IPS DF 6.9 (cell line): ENCODE measurements around the gene KMT2D.

ENCODE experiments used
- DNase-seq: peaks from one replicate; pipeline ENCODE4 v3.0.0-alpha.2; 2013; ENCODE audit warnings: low read depth, low spot score
- H3K27ac ChIP-seq: one replicate; pipeline ENCODE4 v1.5.1; 2013; ENCODE audit warnings: low read length, control low read depth
- H3K27me3 ChIP-seq: 2 replicates; pipeline ENCODE4 v1.6.1; 2013; ENCODE audit warnings: mild to moderate bottlenecking, low read length; ENCODE audit not compliant: control insufficient read depth, insufficient read depth
- H3K36me3 ChIP-seq: 2 replicates; pipeline ENCODE4 v1.6.1; 2013; ENCODE audit warnings: low read length; ENCODE audit not compliant: control insufficient read depth, insufficient read depth
- H3K4me1 ChIP-seq: 2 replicates; pipeline ENCODE4 v1.6.1; 2013; ENCODE audit warnings: low read length; ENCODE audit not compliant: control insufficient read depth, insufficient read depth
- H3K4me3 ChIP-seq: 2 replicates; pipeline ENCODE4 v1.5.1; 2013; ENCODE audit warnings: mild to moderate bottlenecking, low read length
- H3K9me3 ChIP-seq: 2 replicates; pipeline ENCODE4 v1.6.1; 2013; ENCODE audit warnings: low read length, inconsistent platforms; ENCODE audit not compliant: control insufficient read depth, insufficient read depth
- WGBS: extraction: QIAGEN DNeasy Blood & Tissue Kit; methylation state at CpG from one replicate; pipeline ENCODE4 v1.1.7; 2013; ENCODE audit warnings: mixed read lengths, missing lambda C conversion rate; ENCODE audit not compliant: insufficient read length, insufficient coverage; 5-methylcytosine and 5-hydroxymethylcytosine counted together

KMT2D gene

GRCh38 chr12:49032679-49033447 is 27.7 kb downstream of the KMT2D start:
- peaks cover 76% of the 10 kb centered on the region for H3K36me3 ChIP-seq
- no peak for DNase-seq
- WGBS = no CpG with 5 or more reads among the region's 3 CpGs
- no peaks in the 10 kb centered on the region for H3K9me3 ChIP-seq
- H3K4me1 ChIP-seq = no peaks in the 10 kb centered on the region
- H3K4me3 ChIP-seq = no peak overlapping the region
- H3K27me3 ChIP-seq = no peaks in the 10 kb centered on the region
- H3K27ac ChIP-seq = no peak overlapping the region

GRCh38 chr12:49032276-49032675 is 28.3 kb downstream of the KMT2D start:
- Histone ChIP-seq H3K27me3 (no peaks in the 10 kb centered on the region), H3K36me3 (peaks cover 71% of the 10 kb centered on the region), H3K4me3 (no peak overlapping the region), H3K4me1 (no peaks in the 10 kb centered on the region), H3K27ac (no peak overlapping the region), H3K9me3 (no peaks in the 10 kb centered on the region)
- no CpG with 5 or more reads among the region's 4 CpGs for WGBS
- no peak for DNase-seq

- no CpG with 5 or more reads among the region's 8 CpGs for WGBS
- Histone ChIP-seq H3K27ac (no peak overlapping the region), H3K27me3 (no peaks in the 10 kb centered on the region), H3K36me3 (peaks cover 69% of the 10 kb centered on the region), H3K9me3 (no peaks in the 10 kb centered on the region), H3K4me3 (no peak overlapping the region), H3K4me1 (no peaks in the 10 kb centered on the region)
- DNase-seq = no peak
Measured at GRCh38 chr12:49031573-49032161, 28.9 kb downstream of the KMT2D start.

GRCh38 chr12:49030714-49031572 is 29.7 kb downstream of the KMT2D start:
- H3K36me3 ChIP-seq = peaks cover 75% of the 10 kb centered on the region
- H3K27me3 ChIP-seq = no peaks in the 10 kb centered on the region
- H3K9me3 ChIP-seq = no peaks in the 10 kb centered on the region
- H3K4me1 ChIP-seq = no peaks in the 10 kb centered on the region
- H3K4me3 ChIP-seq = no peak overlapping the region
- no peak overlapping the region for H3K27ac ChIP-seq
- DNase-seq = no peak
- WGBS = no CpG with 5 or more reads among the region's 19 CpGs

GRCh38 chr12:49030119-49030518 is 30.5 kb downstream of the KMT2D start:
- Histone ChIP-seq H3K4me3 (no peak overlapping the region), H3K27me3 (no peaks in the 10 kb centered on the region), H3K27ac (no peak overlapping the region), H3K36me3 (peaks cover 74% of the 10 kb centered on the region), H3K4me1 (no peaks in the 10 kb centered on the region), H3K9me3 (no peaks in the 10 kb centered on the region)
- WGBS = no CpG with 5 or more reads among the region's 8 CpGs
- DNase-seq = no peak

- H3K27ac ChIP-seq = no peak overlapping the region
- no peaks in the 10 kb centered on the region for H3K27me3 ChIP-seq
- H3K4me3 ChIP-seq = no peak overlapping the region
- H3K4me1 ChIP-seq = no peaks in the 10 kb centered on the region
- peaks cover 69% of the 10 kb centered on the region for H3K36me3 ChIP-seq
- no peaks in the 10 kb centered on the region for H3K9me3 ChIP-seq
- no peak for DNase-seq
- no CpG with 5 or more reads among the region's 10 CpGs for WGBS
Measured at GRCh38 chr12:49028666-49029275, 31.8 kb downstream of the KMT2D start.

- Histone ChIP-seq H3K4me1 (no peaks in the 10 kb centered on the region), H3K27ac (no peak overlapping the region), H3K36me3 (peaks cover 64% of the 10 kb centered on the region), H3K27me3 (no peaks in the 10 kb centered on the region), H3K4me3 (no peak overlapping the region), H3K9me3 (no peaks in the 10 kb centered on the region)
- WGBS = no CpG with 5 or more reads among the region's 9 CpGs
- DNase-seq = no peak
Measured at GRCh38 chr12:49027846-49028555, 32.6 kb downstream of the KMT2D start.

GRCh38 chr12:49026678-49027480 is 33.7 kb downstream of the KMT2D start:
- no peak for DNase-seq
- no peaks in the 10 kb centered on the region for H3K4me1 ChIP-seq
- no peaks in the 10 kb centered on the region for H3K27me3 ChIP-seq
- no peak overlapping the region for H3K4me3 ChIP-seq
- H3K9me3 ChIP-seq = no peaks in the 10 kb centered on the region
- H3K27ac ChIP-seq = no peak overlapping the region
- WGBS = no CpG with 5 or more reads among the region's 26 CpGs
- peaks cover 63% of the 10 kb centered on the region for H3K36me3 ChIP-seq

GRCh38 chr12:49026101-49026500 is 34.5 kb downstream of the KMT2D start:
- Histone ChIP-seq H3K4me1 (no peaks in the 10 kb centered on the region), H3K36me3 (peaks cover 63% of the 10 kb centered on the region), H3K27ac (no peak overlapping the region), H3K27me3 (no peaks in the 10 kb centered on the region), H3K9me3 (no peaks in the 10 kb centered on the region), H3K4me3 (no peak overlapping the region)
- DNase-seq = no peak
- no CpG with 5 or more reads among the region's 21 CpGs for WGBS
